ENCODE measurements around the gene SLC4A4. TPM values are rescaled to one million over a fixed set of nuclear protein-coding genes. Genes with fewer than 3 reads are reported as not detected.

SLC4A4 gene
- total RNA-seq, 1 experiment from 2014 or later = 1.1 TPM

GRCh38 chr4:71473541-71474240, 134.9 kb downstream of the SLC4A4 start (continued):
- TF ChIP-seq TCF7 (CRISPR knock-in tag; IDR thresholded peaks at IDR 0.05; ENCODE audit: low read depth) = no peak
- no peak for TF ChIP-seq E2F5 (CRISPR knock-in tag; IDR thresholded peaks at IDR 0.05)
- no peak for TF ChIP-seq KAT7 (CRISPR knock-in tag; IDR thresholded peaks at IDR 0.05; ENCODE audit: borderline replicate concordance)

GRCh38 chr4:71474731-71475130, 135.9 kb downstream of the SLC4A4 start:
- Mint-ChIP-seq H3K4me1 (no peaks in the 10 kb centered on the region), H3K27ac (no peak overlapping the region), H3K9me3 (no peaks in the 10 kb centered on the region), H3K36me3 (no peaks in the 10 kb centered on the region), H3K4me3 (no peak overlapping the region), H3K27me3 (ENCODE audit: low read depth) (no peaks in the 10 kb centered on the region)
- DNase-seq (ENCODE audit: low spot score) (no peak), ATAC-seq (no peak)
- CTCF ChIA-PET = no interaction called here
- TF ChIP-seq E2F4 (CRISPR knock-in tag; IDR thresholded peaks at IDR 0.05; ENCODE audit: borderline replicate concordance, low read depth) (no peak), PRRX2 (CRISPR knock-in tag; IDR thresholded peaks at IDR 0.05) (no peak), ZNF281 (CRISPR knock-in tag; IDR thresholded peaks at IDR 0.05) (no peak), ATF2 (CRISPR knock-in tag; IDR thresholded peaks at IDR 0.05; ENCODE audit: borderline replicate concordance, low read depth) (no peak), TP53 (CRISPR knock-in tag; IDR thresholded peaks at IDR 0.05) (no peak), ZNF425 (CRISPR knock-in tag; conservative IDR thresholded peaks at IDR 0.05) (no peak), GTF2I (CRISPR knock-in tag; conservative IDR thresholded peaks at IDR 0.05) (no peak), JAZF1 (CRISPR knock-in tag; IDR thresholded peaks at IDR 0.05) (no peak)
- POLR2A ChIA-PET = no interaction called here

- H3K9me3 Mint-ChIP-seq = no peaks in the 10 kb centered on the region
- H3K27me3 Mint-ChIP-seq (ENCODE audit: low read depth) = no peaks in the 10 kb centered on the region
- ChIA-PET CTCF (no interaction called here), POLR2A (no interaction called here)
- H3K27ac Mint-ChIP-seq = no peak overlapping the region
- H3K4me3 Mint-ChIP-seq = no peak overlapping the region
- no peaks in the 10 kb centered on the region for H3K36me3 Mint-ChIP-seq
- ATAC-seq (no peak), DNase-seq (ENCODE audit: low spot score) (no peak)
- no peaks in the 10 kb centered on the region for H3K4me1 Mint-ChIP-seq
- no peak for TF ChIP-seq ZMAT4 (CRISPR knock-in tag; IDR thresholded peaks at IDR 0.05)
- no peak for TF ChIP-seq MAX (CRISPR knock-in tag; IDR thresholded peaks at IDR 0.05)
- no peak for TF ChIP-seq ZNF532 (CRISPR knock-in tag; IDR thresholded peaks at IDR 0.05; ENCODE audit: borderline replicate concordance)
- no peak for TF ChIP-seq CTCF (IDR thresholded peaks at IDR 0.05)
Measured at GRCh38 chr4:71476240-71476639, 137.4 kb downstream of the SLC4A4 start.
